GM21529 (cell line): ENCODE data around the gene GBE1.
A peak's percentile ranks its signal among the peaks of the same experiment; 100 is the strongest.

ENCODE experiments used
- ATAC-seq: cut with Tn5 transposase; IDR thresholded peaks from one replicate; pipeline ENCODE4 v1.9.1; 2021; ENCODE audit not compliant: unreplicated experiment

Gene GBE1

GRCh38 chr3:81702126-81702525, 59.3 kb downstream of the GBE1 start:
- no peak for ATAC-seq

- no peak for ATAC-seq
Measured at GRCh38 chr3:81699536-81700320, 61.7 kb downstream of the GBE1 start.

GRCh38 chr3:81696090-81696489, 65.4 kb downstream of the GBE1 start:
- ATAC-seq = no peak

- ATAC-seq = no peak
Measured at GRCh38 chr3:81695302-81695701, 66.1 kb downstream of the GBE1 start.

- no peak for ATAC-seq
Measured at GRCh38 chr3:81694662-81695061, 66.8 kb downstream of the GBE1 start.

GRCh38 chr3:81692766-81693165, 68.7 kb downstream of the GBE1 start:
- no peak for ATAC-seq

GRCh38 chr3:81689617-81690016, 71.8 kb downstream of the GBE1 start:
- no peak for ATAC-seq

GRCh38 chr3:81684751-81685395, 76.6 kb downstream of the GBE1 start:
- no peak for ATAC-seq

- ATAC-seq = no peak
Measured at GRCh38 chr3:81676706-81677456, 84.6 kb downstream of the GBE1 start.

GRCh38 chr3:81674690-81675089, 86.8 kb downstream of the GBE1 start:
- no peak for ATAC-seq

GRCh38 chr3:81668283-81668682, 93.2 kb downstream of the GBE1 start:
- no peak for ATAC-seq

- peak; percentile 63 for ATAC-seq
Measured at GRCh38 chr3:81666502-81667121, 94.8 kb downstream of the GBE1 start.

- no peak for ATAC-seq
Measured at GRCh38 chr3:81663114-81663513, 98.3 kb downstream of the GBE1 start.

GRCh38 chr3:81660036-81660435, 101.4 kb downstream of the GBE1 start:
- no peak for ATAC-seq

- ATAC-seq = no peak
Measured at GRCh38 chr3:81658322-81658997, 103.0 kb downstream of the GBE1 start.

GRCh38 chr3:81651139-81651538, 110.3 kb downstream of the GBE1 start:
- no peak for ATAC-seq

GRCh38 chr3:81650187-81650586, 111.3 kb downstream of the GBE1 start:
- ATAC-seq = no peak

- no peak for ATAC-seq
Measured at GRCh38 chr3:81645248-81645647, 116.2 kb downstream of the GBE1 start.

GRCh38 chr3:81643721-81644120, 117.7 kb downstream of the GBE1 start:
- ATAC-seq = no peak

- no peak for ATAC-seq
Measured at GRCh38 chr3:81638480-81638879, 123.0 kb downstream of the GBE1 start.

GRCh38 chr3:81632659-81633058, 128.8 kb downstream of the GBE1 start:
- no peak for ATAC-seq
